ENCODE measurements around the gene MFSD11. TPM values are rescaled to one million over a fixed set of nuclear protein-coding genes. Genes with fewer than 3 reads are reported as not detected.
"Not testable (repeated sequence)": the region's sequence is repeated elsewhere in the genome, so short reads cannot be mapped to it uniquely, and the experiment has no call there.

Gene MFSD11
- total RNA-seq, 4 donors from 2014 or later = 7.6 to 41.3 (median 25.7) TPM

GRCh38 chr17:76797241-76797840 is 59.4 kb downstream of the MFSD11 start:
- no peak for TF ChIP-seq POLR2A (IDR thresholded peaks at IDR 0.05)
- TF ChIP-seq CTCF (IDR thresholded peaks at IDR 0.05) = no peak
- no peak for TF ChIP-seq EP300 (IDR thresholded peaks at IDR 0.05; ENCODE audit: low read depth)
- no peak for TF ChIP-seq POLR2AphosphoS5 (IDR thresholded peaks at IDR 0.05)
- H3K36me3 ChIP-seq = no peaks in the 10 kb centered on the region
- no peak overlapping the region for H3K4me3 ChIP-seq
- DNase-seq = no peak
- no peak overlapping the region for H3K27ac ChIP-seq
- no peaks in the 10 kb centered on the region for H3K27me3 ChIP-seq
- 71 to 77% methylated on average over 6 of the region's 6 CpGs for WGBS, 2 donors (ENCODE audit: low coverage in 1 of 2)
- intact Hi-C loops (cut with DNase I; ENCODE audit: low total_unique reads) (no loop called here), in situ Hi-C loops (cut with MboI; ENCODE audit: low pct_ligation_motif_present in 1 of 4, low pct_unique_long_range_greater_than_20kb in 1 of 4, low sequenced_read_pairs in 3 of 4) (no loop called here)
- H3K4me1 ChIP-seq = no peaks in the 10 kb centered on the region
- no peaks in the 10 kb centered on the region for H3K9me3 ChIP-seq

DNA sequence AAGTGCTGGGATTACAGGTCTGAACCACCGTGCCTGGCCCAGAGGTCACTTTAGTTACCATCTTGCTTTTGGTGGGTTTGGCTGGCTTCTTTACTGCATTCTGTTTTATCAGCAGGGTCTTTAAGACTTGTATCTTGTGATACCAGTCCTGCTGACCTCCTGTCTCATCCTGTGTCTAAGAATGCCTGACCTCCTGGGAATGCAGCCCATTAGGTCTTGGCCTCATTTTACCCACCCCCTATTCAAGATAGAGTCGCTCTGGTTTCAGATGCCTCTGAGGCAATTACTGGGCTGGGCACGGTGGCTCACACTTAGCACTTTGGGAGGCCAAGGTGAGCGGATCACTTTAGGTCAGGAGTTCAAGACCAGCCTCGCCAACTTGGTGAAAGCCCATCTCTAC is 63.8 kb downstream of the MFSD11 start:
- in situ Hi-C loops (cut with MboI; ENCODE audit: low pct_ligation_motif_present in 1 of 4, low pct_unique_long_range_greater_than_20kb in 1 of 4, low sequenced_read_pairs in 3 of 4) (no loop called here), intact Hi-C loops (cut with DNase I; ENCODE audit: low total_unique reads) (no loop called here)
- WGBS, 2 donors (ENCODE audit: low coverage in 1 of 2) = 90 to 93% methylated on average over 1 to 5 of the region's 5 CpGs
- Histone ChIP-seq H3K27ac (no peak overlapping the region), H3K4me1 (no peaks in the 10 kb centered on the region), H3K27me3 (no peaks in the 10 kb centered on the region), H3K36me3 (no peaks in the 10 kb centered on the region), H3K4me3 (no peak overlapping the region), H3K9me3 (no peaks in the 10 kb centered on the region)
- DNase-seq = no peak
- TF ChIP-seq POLR2AphosphoS5 (IDR thresholded peaks at IDR 0.05) (no peak), EP300 (IDR thresholded peaks at IDR 0.05; ENCODE audit: low read depth) (no peak), POLR2A (IDR thresholded peaks at IDR 0.05) (no peak), CTCF (IDR thresholded peaks at IDR 0.05) (no peak)

GRCh38 chr17:76805319-76805718 is 67.4 kb downstream of the MFSD11 start:
- in situ Hi-C loops (cut with MboI; ENCODE audit: low pct_ligation_motif_present in 1 of 4, low pct_unique_long_range_greater_than_20kb in 1 of 4, low sequenced_read_pairs in 3 of 4) = no loop called here
- no peaks in the 10 kb centered on the region for H3K36me3 ChIP-seq
- no peaks in the 10 kb centered on the region for H3K4me1 ChIP-seq
- H3K27me3 ChIP-seq = no peaks in the 10 kb centered on the region
- no peak overlapping the region for H3K4me3 ChIP-seq
- H3K27ac ChIP-seq = no peak overlapping the region
- intact Hi-C loops (cut with DNase I; ENCODE audit: low total_unique reads) = no loop called here
- DNase-seq = no peak
- WGBS, 2 donors (ENCODE audit: low coverage in 1 of 2) = 83% methylated on average over 9 of the region's 9 CpGs; no CpG with 5 or more reads in 1 of the 2 donors
- TF ChIP-seq CTCF (IDR thresholded peaks at IDR 0.05) (no peak), EP300 (IDR thresholded peaks at IDR 0.05; ENCODE audit: low read depth) (no peak), POLR2AphosphoS5 (IDR thresholded peaks at IDR 0.05) (no peak), POLR2A (IDR thresholded peaks at IDR 0.05) (no peak)
- H3K9me3 ChIP-seq = no peaks in the 10 kb centered on the region

DNA sequence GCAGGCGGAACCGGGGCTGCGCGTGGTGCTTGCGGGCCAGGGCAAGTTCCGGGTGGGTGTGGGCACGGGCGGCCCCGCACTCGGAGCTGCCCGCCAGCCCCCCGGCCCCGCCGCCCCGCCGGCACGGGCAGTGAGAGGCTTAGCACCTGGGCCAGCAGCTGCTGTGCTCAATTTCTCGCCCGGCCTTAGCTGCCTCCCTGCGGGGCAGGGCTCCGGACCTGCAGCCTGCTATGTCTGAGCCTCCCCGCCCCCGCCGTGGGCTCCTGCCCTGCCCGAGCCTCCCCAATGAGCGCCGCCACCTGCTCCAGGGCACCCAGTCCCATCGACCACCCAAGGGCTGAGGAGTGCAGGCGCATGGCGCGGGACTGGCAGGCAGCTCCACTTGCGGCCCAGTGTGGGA is 68.2 kb downstream of the MFSD11 start:
- H3K27ac ChIP-seq; H3K4me3 ChIP-seq; in situ Hi-C loops (cut with MboI; ENCODE audit: low pct_ligation_motif_present in 1 of 4, low pct_unique_long_range_greater_than_20kb in 1 of 4, low sequenced_read_pairs in 3 of 4); H3K36me3 ChIP-seq; intact Hi-C loops (cut with DNase I; ENCODE audit: low total_unique reads); H3K9me3 ChIP-seq; DNase-seq; H3K4me1 ChIP-seq; H3K27me3 ChIP-seq: not testable (repeated sequence)
- WGBS, 2 donors (ENCODE audit: low coverage in 1 of 2) = 96% methylated on average over 27 of the region's 32 CpGs; no CpG with 5 or more reads in 1 of the 2 donors

GRCh38 chr17:76806767-76807166 is 68.8 kb downstream of the MFSD11 start:
- in situ Hi-C loops (cut with MboI; ENCODE audit: low pct_ligation_motif_present in 1 of 4, low pct_unique_long_range_greater_than_20kb in 1 of 4, low sequenced_read_pairs in 3 of 4); H3K27ac ChIP-seq; H3K4me1 ChIP-seq; intact Hi-C loops (cut with DNase I; ENCODE audit: low total_unique reads); DNase-seq; H3K4me3 ChIP-seq; H3K9me3 ChIP-seq; H3K27me3 ChIP-seq; H3K36me3 ChIP-seq: not testable (repeated sequence)
- 96 to 100% methylated on average over 3 to 4 of the region's 4 CpGs for WGBS, 2 donors (ENCODE audit: low coverage in 1 of 2)
